ENCODE measurements around the gene HTD2.
A peak's percentile ranks its signal among the peaks of the same experiment; 100 is the strongest.

The HTD2 gene

GRCh38 chr3:58292866-58293265, 13.5 kb upstream of the HTD2 start:
- no peak for DNase-seq (ENCODE audit: low spot score)

GRCh38 chr3:58293516-58293915, 12.8 kb upstream of the HTD2 start:
- DNase-seq (ENCODE audit: low spot score): peak; percentile 82

GRCh38 chr3:58296269-58296668, 10.1 kb upstream of the HTD2 start:
- DNase-seq (ENCODE audit: low spot score): peak; percentile 97

GRCh38 chr3:58296843-58297242, 9.5 kb upstream of the HTD2 start:
- DNase-seq (ENCODE audit: low spot score): no peak

- DNase-seq (ENCODE audit: low spot score): no peak
These were observed 8.1 kb upstream of the HTD2 start for GRCh38 chr3:58298190-58298589.

GRCh38 chr3:58299075-58299474, 7.2 kb upstream of the HTD2 start:
- no peak for DNase-seq (ENCODE audit: low spot score)

GRCh38 chr3:58299839-58300516, 6.3 kb upstream of the HTD2 start:
- DNase-seq (ENCODE audit: low spot score): no peak

- DNase-seq (ENCODE audit: low spot score): no peak
These were observed 1.4 kb downstream of the HTD2 start for GRCh38 chr3:58307639-58308215.

GRCh38 chr3:58308728-58309127, 2.4 kb downstream of the HTD2 start:
- DNase-seq (ENCODE audit: low spot score): no peak

GRCh38 chr3:58317811-58318210, 11.5 kb downstream of the HTD2 start:
- no peak for DNase-seq (ENCODE audit: low spot score)

- DNase-seq (ENCODE audit: low spot score): no peak
These were observed 15.5 kb downstream of the HTD2 start for GRCh38 chr3:58321791-58322190.

- DNase-seq (ENCODE audit: low spot score): no peak
These were observed 16.5 kb downstream of the HTD2 start for GRCh38 chr3:58322793-58323192.

GRCh38 chr3:58323529-58324390, 17.4 kb downstream of the HTD2 start:
- no peak for DNase-seq (ENCODE audit: low spot score)

- no peak for DNase-seq (ENCODE audit: low spot score)
These were observed 18.4 kb downstream of the HTD2 start for GRCh38 chr3:58324391-58325390.

- no peak for DNase-seq (ENCODE audit: low spot score)
These were observed 19.2 kb downstream of the HTD2 start for GRCh38 chr3:58325525-58325992.

- DNase-seq (ENCODE audit: low spot score): no peak
These were observed 20.1 kb downstream of the HTD2 start for GRCh38 chr3:58326267-58326900.

GRCh38 chr3:58329150-58329921, 23.0 kb downstream of the HTD2 start:
- no peak for DNase-seq (ENCODE audit: low spot score)

GRCh38 chr3:58329922-58330413, 23.6 kb downstream of the HTD2 start:
- no peak for DNase-seq (ENCODE audit: low spot score)

- DNase-seq (ENCODE audit: low spot score): no peak
These were observed 25.4 kb downstream of the HTD2 start for GRCh38 chr3:58331593-58332152.

Data from globus pallidus (tissue), 1 donor.